Measurements from ENCODE around the gene PARP2. TPM values are rescaled to one million over a fixed set of nuclear protein-coding genes. Genes with fewer than 3 reads are reported as not detected.

Gene PARP2
- total and polyA plus RNA-seq, 2 of the 8 experiments (the other 6 are each of a cell fraction or from before 2014, with no cell fraction given): 27.7 to 41.7 TPM

- no peak overlapping the region for H3K4ac ChIP-seq (replicated peaks; ENCODE audit: insufficient read length, low read depth, low read length)
- H3K18ac ChIP-seq (ENCODE audit: extremely low read depth, low read length): no peak overlapping the region
- H4K91ac ChIP-seq (replicated peaks; ENCODE audit: insufficient read length, low read length): no peak overlapping the region
- H3K4me1 ChIP-seq (replicated peaks in 1 of 4; ENCODE audit: control insufficient read depth in 3 of 4, insufficient read depth in 4 of 4, low read length in 3 of 4): no peaks in the 10 kb centered on the region
- no peak overlapping the region for H3K14ac ChIP-seq (ENCODE audit: insufficient read length)
- H3K23ac ChIP-seq (ENCODE audit: insufficient read length): no peak overlapping the region
- H2BK5ac ChIP-seq (ENCODE audit: low read depth, low read length): no peak overlapping the region
- H3K79me2 ChIP-seq (ENCODE audit: control insufficient read depth in 1 of 2, insufficient read depth in 2 of 2, low read length in 2 of 2): no peaks in the 10 kb centered on the region
- H3K79me1 ChIP-seq (ENCODE audit: low read depth, low read length): no peaks in the 10 kb centered on the region
- H3K56ac ChIP-seq (replicated peaks; ENCODE audit: insufficient read length, low read depth, low read length): no peak overlapping the region
- H3K27ac ChIP-seq (ENCODE audit: low read depth, low read length): no peak overlapping the region
- H2BK120ac ChIP-seq (replicated peaks; ENCODE audit: low read depth, low read length): no peak overlapping the region
- no peaks in the 10 kb centered on the region; a peak in 1 of 7 replicates for H3K27me3 ChIP-seq (replicated peaks in 1 of 4; ENCODE audit: control insufficient read depth in 3 of 4, extremely low read depth in 1 of 4, insufficient read depth in 3 of 4, low read length in 3 of 4)
- FAIRE-seq: no peak
- no peak overlapping the region for H3K4me3 ChIP-seq (ENCODE audit: extremely low read depth in 1 of 4, insufficient read depth in 2 of 4, low read depth in 3 of 4, low read length in 4 of 4)
- H3K9me3 ChIP-seq (ENCODE audit: insufficient read depth in 2 of 2, low read depth in 1 of 2, low read length in 1 of 2): no peaks in the 10 kb centered on the region
- 85% methylated on average over 7 of the region's 7 CpGs; no CpG with 5 or more reads in 1 of the 2 experiments for whole genome bisulfite sequencing, 2 experiments (ENCODE audit: extremely low coverage in 1 of 2, insufficient coverage in 1 of 2, insufficient read length in 1 of 2, insufficient replicate concordance in 2 of 2, low coverage in 1 of 2, low lambda C conversion rate in 2 of 2, missing lambda C conversion rate in 1 of 2)
- no peak overlapping the region for H2AFZ ChIP-seq (ENCODE audit: low read length)
- no peak overlapping the region for H2BK15ac ChIP-seq (ENCODE audit: low read length)
- TF ChIP-seq EGR1 (IDR thresholded peaks at IDR 0.05; ENCODE audit: borderline replicate concordance, low read depth, low read length) (no peak), SRF (IDR thresholded peaks at IDR 0.05; ENCODE audit: low read depth, low read length) (no peak), BACH1 (IDR thresholded peaks at IDR 0.05; ENCODE audit: low read length) (no peak), ZNF274 (IDR thresholded peaks at IDR 0.05; ENCODE audit: borderline replicate concordance, extremely low read depth, low read length) (no peak)
- H4K5ac ChIP-seq (ENCODE audit: insufficient read length, low read depth, low read length): no peak overlapping the region
- H2AK5ac ChIP-seq (ENCODE audit: low read depth, low read length): no peak overlapping the region
- no peak overlapping the region for H2BK20ac ChIP-seq (ENCODE audit: low read length)
- DNase-seq (ENCODE audit: low read depth in 1 of 2, low spot score in 2 of 2): no peak
- CTCF ChIA-PET (ENCODE audit: partially characterized antibody): interaction anchor here (0.8 to 1.6 kb wide), 3 partner anchors 20 to 213 kb away, joined by 3 to 4 read pairs (median 3); no protein-coding TSS in a partner anchor
- H3K36me3 ChIP-seq (ENCODE audit: control insufficient read depth in 2 of 4, insufficient read depth in 4 of 4, low read length in 3 of 4): peaks cover 3 to 25% (median 15%) of the 10 kb centered on the region in 4 experiments; a peak in 7 of 8 replicates
- H3K4me2 ChIP-seq (ENCODE audit: insufficient read depth in 1 of 2, low read depth in 2 of 2, low read length in 2 of 2): no peak overlapping the region
- no peak overlapping the region for H2BK12ac ChIP-seq (ENCODE audit: low read depth, low read length)
- peaks cover 0 to 3% of the 10 kb centered on the region in 2 experiments for H4K20me1 ChIP-seq (replicated peaks in 1 of 2; ENCODE audit: control insufficient read depth in 1 of 2, insufficient read depth in 2 of 2, low read length in 2 of 2)
- POLR2A ChIA-PET (ENCODE audit: partially characterized antibody): interaction anchor here (0.6 to 2.0 kb wide), 2 partner anchors 41 to 51 kb away, joined by 3 to 8 read pairs; partner anchors contain the start of gene PARP2
- no peak overlapping the region for H3K9ac ChIP-seq (replicated peaks in 1 of 4; ENCODE audit: extremely low read depth in 1 of 4, low read depth in 3 of 4, low read length in 3 of 4)
- no peaks in the 10 kb centered on the region for H3K23me2 ChIP-seq (ENCODE audit: low read depth, low read length)
- H4K8ac ChIP-seq (ENCODE audit: extremely low read depth, insufficient read depth, low read length): no peak overlapping the region
These were observed 40.9 kb downstream of the PARP2 start for GRCh38 chr14:20384321-20384720.

Data from H1 (cell line).